GOT3 (cell line): ENCODE data around the gene SH3BP5.
A peak's percentile ranks its signal among the peaks of the same experiment; 100 is the strongest.

Source experiments
- DNase-seq: peaks from one replicate; lab custom pipeline; 2025; ENCODE audit warnings: mixed read lengths; lab: John Stamatoyannopoulos, UW

Gene SH3BP5

DNA sequence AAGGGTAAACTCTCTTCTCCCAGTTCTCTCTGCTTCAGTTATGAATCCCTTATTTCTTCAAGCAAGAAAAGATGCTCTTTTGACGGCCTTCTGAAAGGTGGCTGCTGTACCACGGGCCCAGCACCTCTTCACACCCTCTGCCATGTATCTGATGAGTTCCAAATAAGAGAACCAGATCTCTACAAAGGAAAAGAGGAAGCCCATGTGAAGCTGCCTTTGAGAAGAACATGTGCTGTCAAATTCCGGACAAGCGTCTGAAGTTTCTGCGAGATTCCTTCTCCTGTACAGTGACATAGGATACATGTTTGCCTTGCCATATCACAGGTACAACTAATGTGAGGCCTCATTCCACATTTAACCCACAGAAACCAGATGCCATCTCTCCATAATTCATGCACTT, 59.2 kb downstream of the SH3BP5 start:
- DNase-seq, result no peak

DNA sequence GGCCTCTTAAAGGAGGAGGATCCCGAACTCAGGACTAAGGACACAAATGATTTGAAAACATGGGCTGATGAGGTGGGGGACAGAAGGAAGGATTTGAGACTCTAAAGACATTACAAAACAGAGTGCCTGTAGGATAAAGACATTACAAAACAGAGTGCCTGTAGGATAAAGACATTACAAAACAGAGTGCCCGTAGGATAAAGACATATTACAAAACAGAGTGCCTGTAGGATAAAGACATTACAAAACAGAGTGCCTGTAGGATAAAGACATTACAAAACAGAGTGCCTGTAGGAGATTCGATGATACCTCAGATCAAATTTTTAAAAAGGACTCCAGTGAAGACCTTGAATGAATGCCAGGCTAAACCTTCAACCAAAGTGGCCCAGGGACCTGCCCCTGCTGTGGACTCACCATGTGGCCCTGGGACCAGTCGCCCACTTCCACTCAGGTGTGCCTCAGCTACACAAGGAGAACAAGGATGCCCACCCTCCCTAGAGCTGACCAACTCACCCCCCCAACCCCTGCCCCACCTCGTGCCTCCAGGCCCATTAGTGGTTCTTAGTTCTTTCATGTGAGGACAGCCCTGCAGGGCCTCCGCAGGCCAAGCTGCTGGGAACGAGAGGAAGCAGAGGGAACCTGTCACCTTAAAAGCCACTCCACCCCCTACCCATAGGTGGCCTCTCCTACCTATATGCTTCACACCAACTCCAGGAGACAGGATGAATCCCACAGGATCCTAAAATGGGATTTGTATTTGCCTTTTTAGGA, 59.8 kb downstream of the SH3BP5 start:
- no peak for DNase-seq

DNA sequence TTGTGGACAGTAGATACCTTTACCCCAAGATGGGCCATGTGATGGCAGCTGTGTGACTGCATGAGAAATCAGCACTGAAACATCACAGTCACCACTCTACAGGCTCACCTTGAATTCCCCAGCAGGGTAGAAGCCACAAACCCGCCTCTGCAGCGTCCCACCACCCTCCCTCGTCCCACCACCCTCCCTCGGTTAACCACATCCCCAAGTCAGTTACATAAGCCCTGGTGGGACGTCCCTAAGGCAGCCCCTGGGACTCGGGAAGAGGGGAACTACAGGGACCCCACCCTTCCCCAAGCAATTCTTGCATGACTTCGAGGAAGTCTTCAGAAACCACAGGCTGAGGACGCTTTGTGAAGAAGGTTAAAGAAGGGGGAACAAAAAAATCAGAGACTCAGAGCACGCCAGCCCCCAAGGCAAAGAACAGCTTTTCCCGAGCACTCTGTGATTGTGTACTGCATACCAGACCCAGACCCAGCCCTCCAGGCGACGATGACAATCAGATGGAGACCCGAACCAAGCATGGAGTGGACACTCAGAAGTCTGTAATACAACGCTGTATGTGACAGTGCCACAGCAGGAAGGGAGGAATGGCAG, 60.5 kb downstream of the SH3BP5 start:
- DNase-seq, result no peak

DNA sequence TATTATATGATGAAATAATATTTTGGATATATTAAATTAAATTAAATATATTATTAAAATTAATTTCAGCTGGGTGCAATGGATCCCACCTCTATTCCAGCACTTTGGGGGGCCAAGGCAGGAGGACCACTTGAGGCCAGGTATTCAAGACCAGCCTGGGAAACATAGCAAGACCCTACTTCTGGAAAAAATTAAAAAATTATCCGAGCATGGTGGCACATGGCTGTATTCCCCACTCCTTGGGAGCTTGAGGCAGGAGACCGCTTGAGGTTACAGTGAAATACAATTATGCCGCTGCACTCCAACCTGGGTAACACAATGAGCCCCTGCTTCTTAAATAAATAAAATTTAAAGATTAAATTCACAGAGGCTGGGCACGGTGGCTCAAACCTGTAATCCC, 61.4 kb downstream of the SH3BP5 start:
- no peak for DNase-seq

DNA sequence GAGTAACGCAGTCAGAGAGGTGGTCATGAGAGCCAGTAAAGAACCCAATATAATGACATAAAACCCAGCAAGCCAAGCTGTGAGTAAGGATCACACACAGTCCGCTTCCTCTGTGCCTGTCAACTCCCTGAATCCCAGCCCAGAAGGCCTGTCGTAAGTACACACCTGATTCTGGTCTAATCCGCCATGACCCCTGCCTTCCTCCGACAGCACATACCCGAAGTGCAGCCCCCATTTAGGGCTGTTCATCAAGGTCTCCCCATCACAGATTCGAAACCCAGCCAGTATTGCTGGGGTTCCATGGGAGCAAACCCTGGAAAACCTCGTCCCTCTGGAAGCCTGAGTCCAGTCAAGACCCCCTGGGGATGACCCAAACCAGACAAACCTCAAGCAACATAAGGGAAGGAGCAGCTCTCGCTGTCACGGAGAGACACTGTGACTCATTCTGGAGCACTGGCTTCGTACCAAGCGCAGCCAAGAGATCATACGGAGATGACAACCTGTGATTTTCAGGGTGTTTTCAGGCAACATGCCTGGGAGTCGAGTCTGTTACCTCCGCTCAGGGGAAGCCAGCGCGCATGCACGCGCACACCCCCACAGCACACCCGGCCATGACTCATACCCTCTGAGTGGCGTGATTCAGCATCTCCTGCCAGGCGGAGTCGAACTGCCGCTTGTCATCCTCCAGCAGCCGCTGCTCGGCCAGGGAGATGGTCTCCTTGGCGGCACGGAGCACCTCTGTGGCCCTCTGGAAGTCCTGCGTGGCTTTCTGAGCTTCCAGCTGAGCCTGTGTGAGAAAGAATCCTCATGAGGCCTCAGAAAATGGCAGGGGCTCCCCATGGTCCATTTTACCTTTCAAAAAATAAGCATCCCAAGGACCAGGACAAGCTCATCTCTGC, 63.0 kb downstream of the SH3BP5 start:
- peak; percentile 74 for DNase-seq

DNA sequence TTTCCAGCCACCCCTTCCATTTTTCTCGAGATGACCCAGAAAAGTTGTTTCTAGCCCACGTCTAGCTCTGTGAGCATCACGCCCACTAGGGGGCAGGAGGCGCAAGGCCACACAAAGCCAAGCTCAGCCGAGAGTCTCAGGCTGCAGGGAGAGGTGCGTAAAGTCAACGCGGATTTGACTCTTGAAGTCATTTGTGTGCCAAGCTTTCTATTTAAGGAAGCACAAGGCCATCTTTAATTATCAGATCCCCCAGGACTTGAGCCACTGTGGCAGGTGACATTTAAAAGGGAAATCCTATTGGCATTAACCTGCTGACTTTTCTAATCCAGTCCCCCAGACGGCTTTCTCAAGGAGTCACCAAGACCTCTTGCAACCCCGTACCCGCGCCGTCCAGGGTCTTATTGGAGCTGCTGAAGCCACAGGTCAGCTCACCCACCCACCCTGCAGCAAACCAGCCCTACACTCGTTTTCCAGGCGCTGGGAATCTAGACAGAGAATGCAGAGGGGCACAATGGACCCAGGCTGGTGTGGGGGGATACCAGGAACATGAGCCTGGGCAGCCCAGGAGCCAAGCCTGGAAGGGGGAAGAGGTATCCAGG, 64.3 kb downstream of the SH3BP5 start:
- peak; percentile 19 for DNase-seq

DNA sequence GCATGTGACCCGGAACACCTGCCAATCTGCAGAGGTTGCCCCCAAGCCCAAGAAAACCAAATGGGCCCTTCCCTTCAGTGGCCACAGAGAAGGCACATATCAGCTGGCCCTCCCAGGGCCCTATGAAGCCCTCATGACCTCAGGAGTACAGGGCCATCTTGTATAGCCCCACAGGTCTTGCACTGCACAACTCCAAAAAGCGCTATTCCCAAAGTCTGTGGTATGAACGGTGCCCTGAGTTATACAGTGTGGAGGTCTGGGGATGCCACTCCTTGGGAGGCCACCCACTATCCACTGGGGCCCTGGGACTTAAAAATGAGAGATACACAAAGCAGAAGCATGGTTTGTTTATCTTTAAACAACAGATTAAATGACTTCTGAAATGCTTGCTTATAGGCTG, 64.9 kb downstream of the SH3BP5 start:
- DNase-seq, result no peak

DNA sequence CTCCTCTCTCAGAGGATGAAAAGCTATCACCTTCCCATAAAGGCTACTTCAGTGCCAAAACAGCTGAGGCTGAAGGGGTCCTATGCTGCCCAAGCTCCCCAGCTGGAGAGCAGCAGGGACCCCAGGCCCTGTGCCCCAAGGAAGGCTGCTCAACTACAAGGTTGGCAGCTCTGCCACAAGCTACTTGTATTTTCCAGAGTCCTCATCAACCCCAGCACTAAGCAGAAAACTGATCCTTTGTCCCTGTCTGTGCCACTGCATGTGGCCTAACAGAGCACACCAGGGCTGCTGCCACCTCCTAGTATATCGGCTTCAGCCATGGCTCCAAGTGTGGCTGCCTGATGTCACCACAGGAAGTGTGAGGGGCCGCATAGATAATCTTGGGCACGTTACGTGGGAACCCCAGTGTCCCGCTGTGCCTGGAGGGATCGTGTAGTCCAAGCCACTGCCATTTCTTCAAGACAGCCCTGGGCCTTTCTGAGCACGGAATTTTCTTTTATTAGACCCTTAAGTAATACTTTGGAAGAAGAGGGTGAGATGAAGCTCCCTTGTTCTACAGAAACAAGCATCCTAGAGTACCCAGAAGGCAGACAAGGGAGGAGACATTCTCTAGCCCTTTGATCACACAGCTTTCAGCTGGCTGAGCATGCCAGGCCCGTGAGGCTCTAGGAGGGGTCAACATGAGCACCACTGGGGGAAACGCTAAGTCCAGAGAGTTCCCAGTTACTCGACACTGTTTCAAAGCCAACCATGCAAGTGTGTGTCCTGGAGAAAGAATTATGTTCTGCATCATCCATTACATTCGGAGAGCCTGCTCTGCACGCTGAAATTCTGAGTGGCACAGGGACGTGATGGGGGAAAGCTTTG, 65.6 kb downstream of the SH3BP5 start:
- no peak for DNase-seq

DNA sequence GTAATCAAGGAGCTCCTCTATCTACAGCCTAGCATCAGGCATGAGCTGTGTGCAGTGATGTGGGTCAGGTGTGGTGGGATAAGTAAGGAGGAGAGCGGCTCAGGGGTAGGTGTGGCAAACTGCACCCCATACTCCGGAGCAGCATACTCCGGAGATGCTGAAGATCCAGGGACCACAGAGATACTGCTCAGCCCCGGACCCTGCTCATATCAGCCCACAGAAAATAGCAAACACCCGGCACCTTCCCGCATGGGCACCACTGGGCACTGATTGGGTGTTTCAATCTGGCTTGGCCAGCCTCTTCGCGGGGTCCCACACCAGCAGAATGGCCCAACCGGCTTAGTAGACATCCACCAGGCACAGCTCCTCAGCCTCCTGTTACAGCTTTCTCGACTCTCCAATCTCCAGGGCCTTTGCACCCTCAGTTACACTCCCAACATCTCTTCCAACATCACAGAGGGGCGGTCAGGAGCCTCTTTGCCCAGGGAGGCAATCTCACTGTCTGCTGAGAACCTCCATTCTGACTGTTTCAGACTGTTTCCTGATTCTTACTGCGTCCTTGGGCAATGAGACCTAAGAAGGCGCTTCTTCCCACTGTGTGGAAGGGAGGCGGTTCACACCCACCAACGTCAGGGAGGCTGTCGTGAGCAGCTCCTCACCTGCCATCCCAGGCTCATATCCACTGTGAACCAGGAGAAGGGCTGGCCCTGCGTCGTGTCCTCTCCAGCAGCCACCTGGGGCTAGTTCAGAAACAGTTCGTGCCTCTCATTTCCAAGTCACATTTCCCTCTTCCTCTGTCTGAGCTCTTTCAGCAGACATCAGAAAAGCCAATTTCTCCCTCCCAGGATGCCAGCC, 66.5 kb downstream of the SH3BP5 start:
- DNase-seq, result no peak

DNA sequence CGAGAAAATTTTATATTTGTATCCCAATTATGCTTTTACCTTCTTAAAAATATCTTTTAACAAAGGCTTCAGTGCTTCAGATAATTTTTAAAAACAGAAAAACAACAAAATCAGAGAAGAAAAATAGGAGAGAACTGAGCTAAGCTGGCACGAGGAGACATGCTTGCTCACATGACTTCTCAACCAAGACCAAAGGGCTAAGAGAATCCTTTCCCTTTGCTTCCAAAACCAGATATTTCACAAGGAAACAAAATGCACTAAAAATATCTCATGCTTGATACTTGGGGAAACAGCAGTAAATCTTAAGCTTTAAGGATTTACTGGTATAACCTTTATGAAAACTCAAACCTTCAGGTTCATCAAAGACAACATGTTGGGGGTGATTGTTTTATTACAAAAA, 67.9 kb downstream of the SH3BP5 start:
- DNase-seq, result no peak

DNA sequence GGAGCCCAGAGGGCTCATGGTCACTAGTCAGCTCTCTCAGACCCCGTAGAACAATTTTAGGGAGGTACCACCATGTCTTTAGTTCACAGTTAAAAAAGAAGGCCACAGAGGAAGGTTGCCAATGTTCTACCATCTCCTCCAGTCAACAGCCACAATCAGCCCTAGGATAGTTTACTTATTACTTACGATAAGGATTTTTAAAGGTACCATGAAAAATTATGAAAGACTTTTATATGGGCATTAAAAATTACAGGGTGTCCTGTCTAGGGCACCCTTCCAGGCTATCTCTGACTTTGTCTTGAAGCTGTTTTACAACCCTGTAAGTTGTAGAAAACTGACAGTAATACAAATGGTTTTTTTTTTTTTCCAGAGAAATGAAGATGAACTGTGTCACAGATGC, 68.5 kb downstream of the SH3BP5 start:
- no peak for DNase-seq

DNA sequence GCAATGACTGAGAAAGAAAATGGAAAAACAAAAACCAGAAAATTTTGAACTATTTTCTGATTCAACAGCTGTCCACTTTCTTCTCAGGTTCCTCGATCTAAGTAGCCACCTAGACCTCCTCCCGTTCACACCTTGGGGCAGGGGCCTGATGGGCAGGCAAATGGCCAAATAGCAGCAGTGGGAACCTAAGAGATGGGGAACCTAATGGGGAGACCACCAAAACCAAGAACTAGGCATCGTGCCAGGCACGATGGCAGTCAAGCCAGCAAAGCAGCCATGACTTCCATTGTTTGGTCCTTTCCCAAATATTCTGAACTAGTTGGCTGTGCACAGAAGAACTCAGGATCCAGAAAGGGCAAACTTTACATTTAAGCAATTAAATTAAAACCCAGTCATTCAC, 69.3 kb downstream of the SH3BP5 start:
- no peak for DNase-seq

DNA sequence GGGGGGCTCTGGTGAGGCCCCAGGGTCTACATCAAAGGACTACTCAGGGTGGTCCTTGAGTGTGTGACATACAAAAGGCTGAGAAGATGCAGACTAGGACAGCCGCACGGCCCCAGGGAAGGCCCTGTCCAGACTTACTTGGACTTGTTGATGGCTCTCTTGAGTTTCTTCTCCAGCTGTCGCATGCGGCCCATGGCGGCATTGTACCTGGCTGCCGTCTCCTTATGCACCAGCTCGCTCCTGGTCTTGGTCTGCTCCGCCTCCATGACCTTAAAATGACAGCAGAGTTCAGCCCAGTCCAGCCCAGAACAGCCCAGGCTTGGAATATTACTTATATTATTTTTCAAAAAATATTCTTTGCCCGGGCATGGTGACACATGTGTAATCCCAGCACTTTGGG, 70.4 kb downstream of the SH3BP5 start:
- no peak for DNase-seq

DNA sequence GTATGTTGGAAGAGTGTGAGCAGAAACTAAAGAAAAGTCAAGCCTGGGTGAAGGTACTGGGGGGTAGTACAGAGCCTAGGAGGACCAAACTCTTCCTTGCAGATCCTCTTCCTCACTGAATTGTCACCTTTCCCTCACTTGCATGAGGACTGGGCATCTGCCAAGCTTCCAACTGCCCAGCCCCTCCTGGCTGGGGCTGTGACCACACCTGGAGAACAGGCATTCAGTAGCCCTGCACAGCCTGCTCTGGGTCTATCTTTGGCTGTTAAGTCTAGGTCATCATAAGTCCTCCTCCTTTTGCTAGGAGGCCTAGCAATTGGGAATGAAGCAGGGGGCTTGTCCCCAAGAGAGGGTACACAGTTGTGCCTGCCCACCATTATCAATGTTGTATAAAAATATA, 71.1 kb downstream of the SH3BP5 start:
- no peak for DNase-seq

DNA sequence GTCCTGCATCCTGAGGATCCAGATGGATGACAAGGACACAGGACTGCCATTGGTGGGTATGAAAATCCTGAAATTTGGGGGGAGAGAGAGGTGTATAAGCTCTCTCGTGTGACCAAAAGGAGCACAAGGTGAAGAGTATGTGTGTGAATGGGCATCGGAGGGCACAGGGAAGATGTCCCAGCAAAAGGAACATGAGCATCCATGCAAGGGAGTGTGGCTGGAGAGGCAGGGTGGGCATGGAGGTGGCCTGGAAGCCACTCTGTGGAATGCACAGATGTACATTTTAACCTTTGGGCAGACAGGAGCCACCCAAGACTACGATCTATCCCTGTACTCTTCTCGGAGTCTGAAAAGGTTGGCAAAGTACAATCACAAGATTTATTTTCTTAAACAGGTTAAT, 71.9 kb downstream of the SH3BP5 start:
- DNase-seq, result no peak

DNA sequence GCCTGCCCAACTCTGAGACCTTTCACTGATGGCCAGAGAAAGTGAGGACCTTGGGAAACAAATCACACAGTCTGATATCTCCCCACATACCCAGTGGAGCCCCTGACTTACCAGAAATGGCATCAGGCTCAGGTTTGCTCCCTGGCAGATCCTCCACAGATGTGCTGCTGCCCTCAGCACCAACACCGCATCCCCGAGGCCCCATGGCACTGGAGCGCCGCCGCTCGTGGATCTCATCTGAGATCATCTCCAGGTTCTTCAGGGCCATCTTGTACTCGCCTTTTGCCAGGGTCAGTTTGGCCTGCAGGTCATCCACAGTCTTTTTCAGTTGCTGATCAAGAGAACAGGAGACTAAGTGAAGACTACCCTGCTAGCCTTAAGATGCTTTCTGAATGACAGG, 73.7 kb downstream of the SH3BP5 start:
- DNase-seq, result no peak

DNA sequence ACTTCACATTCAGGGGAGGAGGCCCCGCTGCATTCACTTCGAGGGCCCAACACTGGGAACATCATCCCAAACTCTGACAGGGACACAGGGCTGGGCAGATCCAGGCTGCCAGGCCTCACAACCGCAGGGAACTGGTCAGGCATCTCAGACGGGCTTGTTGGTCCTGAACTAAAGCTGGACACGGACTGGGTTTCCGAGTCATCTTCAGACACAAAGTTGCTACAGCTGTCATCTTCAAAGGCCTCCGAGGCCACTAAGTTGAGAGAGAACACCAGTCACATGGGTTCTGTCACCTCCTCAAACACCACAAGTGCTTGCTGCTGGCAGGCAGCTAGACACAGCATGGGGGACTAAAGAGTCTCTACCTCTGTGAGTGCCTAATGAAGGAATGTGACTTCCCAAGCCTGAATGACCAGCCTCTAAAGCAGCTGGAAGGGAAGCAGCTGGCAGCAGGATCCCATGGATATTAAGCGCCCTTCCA, 75.5 kb downstream of the SH3BP5 start:
- no peak for DNase-seq

DNA sequence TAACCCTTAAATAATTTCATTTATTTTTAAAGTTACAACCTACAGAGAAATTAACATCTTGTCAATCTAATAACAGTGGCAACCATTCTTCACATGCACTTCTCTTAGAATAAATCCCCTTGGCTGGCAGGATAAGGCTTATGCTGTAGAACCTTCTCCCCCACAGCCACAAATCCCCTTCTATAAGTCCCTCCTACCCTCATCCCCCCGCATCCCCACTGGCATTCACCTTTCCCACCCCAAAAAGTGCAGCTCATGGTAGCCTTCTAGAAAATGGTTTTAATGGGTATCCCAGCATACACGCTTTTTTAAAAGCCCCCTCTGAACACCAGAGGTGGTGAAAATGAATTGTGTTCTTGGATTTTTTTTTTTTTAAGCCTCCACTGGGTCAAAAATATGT, 77.2 kb downstream of the SH3BP5 start:
- no peak for DNase-seq

DNA sequence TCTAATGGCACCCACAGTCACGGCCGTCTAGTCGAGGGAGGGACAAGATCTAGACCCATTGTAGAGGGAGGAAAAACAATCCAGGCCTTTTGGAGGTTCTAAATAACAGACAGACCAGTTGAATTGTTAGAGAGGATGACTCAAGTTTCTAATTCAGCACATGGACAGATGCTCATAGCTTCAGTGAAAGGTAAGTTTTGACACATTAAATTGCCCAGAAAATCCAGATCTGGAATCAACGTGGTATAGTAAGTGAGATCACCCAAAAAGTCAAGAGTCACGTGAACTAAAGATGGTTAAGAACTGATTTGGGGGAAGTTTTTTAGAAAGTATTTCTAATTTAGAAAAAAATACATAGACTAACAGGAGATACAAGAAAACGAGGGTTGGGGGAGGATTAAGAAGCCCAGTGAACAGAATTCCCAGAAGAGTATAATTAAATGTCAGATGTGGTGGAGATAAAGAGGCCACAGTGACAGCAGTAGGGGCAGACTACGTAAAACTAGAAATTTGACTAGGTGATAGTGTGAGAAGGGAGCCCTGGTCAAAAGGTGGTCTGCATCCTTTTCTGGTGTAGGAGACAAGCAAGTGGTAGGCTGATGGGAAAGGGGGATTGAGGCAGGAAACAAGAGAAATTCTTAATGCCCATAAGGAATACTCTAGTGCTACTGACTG, 79.2 kb downstream of the SH3BP5 start:
- DNase-seq, result no peak

DNA sequence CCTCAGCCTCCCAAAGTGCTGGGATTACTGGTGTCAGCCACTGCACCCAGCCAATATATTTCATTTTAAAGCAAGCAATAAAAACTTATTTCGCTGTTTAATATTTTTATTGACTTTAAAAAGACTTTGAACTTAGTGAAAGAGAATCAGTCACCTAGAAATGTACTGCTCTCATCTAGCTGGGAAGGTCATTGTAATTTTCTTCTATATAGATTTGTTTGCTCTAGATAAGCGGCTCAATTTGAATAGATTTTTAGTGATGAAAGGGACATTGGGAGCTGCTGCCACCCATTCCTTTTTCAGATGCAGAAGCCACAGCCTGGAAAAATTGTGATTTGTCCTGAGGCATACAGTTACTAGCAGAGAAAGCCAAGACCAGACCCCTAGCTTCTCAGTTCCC, 86.2 kb downstream of the SH3BP5 start:
- DNase-seq, result no peak
